HG03439 (cell line): Measurements from ENCODE around the gene MAP3K14.
A peak's percentile ranks its signal among the peaks of the same experiment; 100 is the strongest.

Experiments
- ATAC-seq: cut with Tn5 transposase; IDR thresholded peaks from one replicate; pipeline ENCODE4 v1.9.1; 2021; ENCODE audit warnings: mild to moderate bottlenecking, moderate library complexity; ENCODE audit not compliant: unreplicated experiment

Gene MAP3K14

DNA sequence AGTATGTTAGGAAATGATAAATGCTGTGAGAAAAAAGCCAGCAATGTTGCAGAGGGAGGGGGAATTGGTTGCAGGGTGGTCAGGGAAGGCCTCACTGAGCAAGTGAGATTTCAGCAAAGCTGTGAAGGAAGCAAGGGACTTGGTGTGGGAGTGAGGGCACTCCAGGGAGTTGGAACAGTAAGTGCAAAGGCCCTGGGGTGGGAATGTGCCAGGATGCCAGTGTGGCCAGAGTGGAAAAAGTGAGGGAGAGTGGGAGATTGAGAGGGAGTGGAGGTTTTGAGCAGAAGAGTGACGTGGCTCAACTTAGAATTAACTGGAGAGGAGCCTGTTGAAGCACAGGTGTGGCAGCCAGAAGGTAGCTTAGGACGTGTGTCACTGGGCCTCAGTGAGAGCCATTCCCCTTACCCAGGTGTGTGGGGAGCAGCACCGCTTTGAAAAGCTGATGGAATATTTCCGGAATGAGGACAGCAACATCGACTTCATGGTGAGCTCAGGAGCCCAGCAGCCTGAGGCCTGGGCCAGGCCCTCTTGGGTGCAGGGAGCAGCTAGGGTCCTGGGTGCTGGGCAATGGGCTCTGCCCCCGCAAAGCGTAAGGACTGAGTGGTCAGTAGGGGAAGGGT is 78.6 kb downstream of the MAP3K14 start:
- no peak for ATAC-seq

DNA sequence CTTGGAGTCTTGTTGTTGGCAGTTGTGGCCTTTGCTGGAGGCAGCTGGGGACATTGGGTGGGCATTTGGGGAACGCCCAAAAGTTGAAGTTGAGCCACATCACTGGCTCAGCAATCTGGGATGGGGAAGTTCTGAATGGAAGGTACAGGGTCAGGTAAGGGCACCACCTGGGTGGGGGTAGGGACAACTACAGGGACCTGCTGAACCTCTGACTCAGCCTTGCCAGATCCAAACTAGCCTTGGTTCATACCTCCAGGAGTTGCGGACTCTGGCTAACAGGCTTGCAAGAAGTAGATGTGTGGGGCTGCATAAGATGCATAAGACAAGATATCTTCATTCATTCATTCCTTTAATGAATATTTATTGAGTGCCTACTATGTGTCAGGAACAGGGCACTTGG is 79.1 kb downstream of the MAP3K14 start:
- no peak for ATAC-seq

DNA sequence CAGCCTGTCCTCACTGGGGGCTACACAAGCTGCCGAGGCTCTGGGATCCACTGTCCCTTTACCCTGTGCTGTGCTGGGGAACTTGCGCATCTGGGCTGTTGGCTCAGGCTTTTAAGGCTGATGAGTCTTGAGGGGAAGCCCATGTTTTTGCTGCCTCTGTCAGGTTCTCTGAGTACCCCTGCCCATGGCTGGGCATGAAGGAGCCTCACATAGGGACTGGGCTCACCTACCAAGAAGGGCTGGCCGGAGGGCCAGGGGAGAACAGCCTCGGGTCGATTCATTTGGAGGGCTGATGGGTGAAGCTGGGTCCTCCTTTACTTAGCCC is 80.6 kb downstream of the MAP3K14 start:
- no peak for ATAC-seq

DNA sequence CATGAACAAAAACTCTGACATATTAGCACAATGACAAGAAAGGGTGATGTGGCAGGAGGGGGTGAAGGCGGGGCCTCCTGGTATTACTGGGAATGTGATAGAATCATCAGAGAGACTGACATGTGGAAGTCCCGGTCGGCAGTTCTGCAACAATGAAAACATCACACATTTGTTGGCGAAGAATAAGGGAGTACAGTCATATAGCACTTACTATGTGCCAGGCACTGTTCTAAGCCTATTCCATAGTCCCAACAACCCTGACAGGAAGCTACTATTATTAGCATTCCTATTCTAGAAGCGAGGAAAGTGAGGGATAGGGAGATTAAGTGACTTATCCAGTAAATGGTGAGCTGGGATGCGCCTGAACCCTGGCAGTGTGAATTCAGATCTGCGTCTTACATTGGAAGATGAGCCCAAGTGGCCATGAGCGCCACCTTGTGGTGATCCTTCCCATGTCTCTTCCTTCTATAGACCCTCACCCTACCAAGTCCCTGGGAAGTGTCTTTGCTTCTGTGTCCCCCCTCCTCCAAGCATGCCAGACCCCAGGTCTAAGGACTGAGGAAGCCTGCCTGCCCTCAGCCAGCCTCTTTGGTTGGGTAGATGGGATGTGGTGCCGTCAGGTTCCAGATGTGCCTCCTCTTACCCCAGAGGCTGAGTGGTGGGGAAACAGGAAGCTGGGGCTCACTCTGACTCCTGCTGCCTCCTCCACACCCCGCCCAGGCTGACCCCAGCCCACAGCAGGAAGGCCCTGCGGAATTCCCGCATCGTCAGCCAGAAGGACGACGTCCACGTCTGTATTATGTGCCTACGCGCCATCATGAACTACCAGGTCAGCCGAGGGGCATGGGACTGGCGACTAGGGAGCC is 81.2 kb downstream of the MAP3K14 start:
- ATAC-seq, result no peak

DNA sequence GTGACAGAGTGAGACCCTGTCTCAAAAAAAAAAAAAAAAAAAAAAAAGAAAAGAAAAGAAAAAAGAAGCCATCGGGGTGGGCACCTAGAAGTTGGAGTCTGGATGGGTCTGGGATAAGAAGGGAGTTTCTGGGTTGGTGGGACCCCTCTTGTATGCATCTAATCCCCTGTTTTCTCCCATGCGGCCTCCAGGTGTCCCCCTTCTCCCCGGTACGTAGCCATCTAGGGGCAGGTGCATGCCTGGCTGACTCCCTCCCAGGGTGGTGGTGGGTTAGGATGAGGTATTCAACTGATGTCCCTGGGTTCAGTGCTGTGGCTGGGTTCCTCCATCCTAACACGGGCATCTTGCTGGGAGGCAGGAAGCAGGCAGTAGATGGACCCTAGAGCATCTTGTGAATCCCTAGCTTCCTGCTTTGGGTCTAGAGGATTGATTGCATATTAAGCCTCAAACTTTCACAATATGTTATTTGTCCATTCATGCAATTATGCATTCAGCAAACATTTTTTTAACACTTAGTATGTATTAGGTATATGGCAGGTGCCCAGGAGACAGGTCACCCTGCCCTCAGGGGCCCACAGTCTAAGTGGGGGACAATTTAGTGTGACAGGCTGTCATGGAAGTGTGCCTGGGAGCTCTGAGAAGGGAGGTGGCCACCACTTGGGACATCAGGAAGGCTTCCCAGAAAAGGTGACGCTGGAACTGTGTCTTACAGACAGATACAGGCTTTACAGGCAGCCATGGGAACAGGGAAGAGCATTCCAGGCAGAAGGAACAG is 82.0 kb downstream of the MAP3K14 start:
- ATAC-seq, result no peak

DNA sequence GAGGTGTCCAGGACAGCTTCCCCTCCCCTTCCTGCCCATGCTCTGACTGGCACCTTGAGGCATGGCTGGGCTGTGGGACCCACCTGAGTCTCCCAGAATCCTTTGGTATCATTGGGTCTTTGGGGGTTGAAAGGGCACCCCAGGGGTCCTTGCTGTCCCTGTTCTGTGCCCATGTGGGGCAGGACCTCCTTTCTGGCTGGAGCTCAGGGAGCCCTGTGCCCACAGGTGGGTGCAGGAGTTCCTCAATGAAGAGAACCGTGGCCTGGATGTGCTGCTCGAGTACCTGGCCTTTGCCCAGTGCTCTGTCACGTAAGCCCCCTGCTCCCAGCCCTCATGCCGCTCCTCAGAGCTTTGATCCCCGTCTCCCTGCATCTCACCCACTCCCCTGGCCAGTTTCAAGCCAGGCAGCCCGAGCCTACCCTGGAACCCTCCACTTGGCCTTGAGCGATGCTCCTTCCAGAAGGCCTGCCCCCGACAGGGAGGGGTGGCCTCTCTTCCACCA is 83.3 kb downstream of the MAP3K14 start:
- ATAC-seq, result no peak

DNA sequence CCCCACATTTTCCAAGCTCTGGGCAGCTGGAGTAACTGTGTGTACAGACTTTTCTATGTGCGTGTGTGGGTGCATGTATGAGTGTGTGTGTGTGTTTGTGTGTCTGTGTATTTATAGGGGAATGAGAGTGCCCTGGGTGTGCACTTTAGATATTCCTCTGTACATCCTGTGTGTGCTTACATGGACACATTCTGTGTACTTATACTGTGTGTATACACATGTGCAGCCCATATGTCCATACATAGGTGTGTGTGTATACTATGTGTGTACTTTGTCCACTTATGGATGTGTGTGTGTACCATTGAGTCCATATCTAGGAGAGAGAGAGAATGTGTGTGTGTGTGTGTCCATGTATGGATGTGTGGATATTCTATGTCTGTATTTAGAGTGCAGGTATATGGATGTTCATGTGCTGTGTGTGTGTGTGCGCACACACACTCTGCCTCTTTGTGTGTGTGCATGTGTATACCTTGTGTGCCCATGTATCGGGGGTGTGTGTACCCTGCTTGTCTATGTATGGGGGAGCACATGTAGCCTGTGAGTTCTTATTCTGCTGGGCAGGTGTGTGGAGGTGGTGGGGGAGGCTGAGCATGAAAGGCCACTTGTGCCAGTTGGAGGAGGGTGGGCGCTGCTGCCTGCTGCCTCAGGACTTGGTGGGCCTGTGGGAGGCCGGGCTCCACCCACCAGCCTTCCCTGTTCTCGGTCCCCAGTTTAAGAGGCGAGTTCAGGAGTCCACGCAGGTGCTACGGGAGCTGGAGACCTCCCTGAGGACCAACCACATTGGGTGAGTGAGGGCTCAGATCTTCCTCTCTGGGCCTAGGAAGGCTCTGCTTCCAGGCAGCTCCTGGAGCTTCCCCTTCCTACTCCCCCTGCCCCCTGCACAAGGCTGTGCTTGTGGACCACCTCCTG is 84.1 kb downstream of the MAP3K14 start:
- ATAC-seq, result no peak

DNA sequence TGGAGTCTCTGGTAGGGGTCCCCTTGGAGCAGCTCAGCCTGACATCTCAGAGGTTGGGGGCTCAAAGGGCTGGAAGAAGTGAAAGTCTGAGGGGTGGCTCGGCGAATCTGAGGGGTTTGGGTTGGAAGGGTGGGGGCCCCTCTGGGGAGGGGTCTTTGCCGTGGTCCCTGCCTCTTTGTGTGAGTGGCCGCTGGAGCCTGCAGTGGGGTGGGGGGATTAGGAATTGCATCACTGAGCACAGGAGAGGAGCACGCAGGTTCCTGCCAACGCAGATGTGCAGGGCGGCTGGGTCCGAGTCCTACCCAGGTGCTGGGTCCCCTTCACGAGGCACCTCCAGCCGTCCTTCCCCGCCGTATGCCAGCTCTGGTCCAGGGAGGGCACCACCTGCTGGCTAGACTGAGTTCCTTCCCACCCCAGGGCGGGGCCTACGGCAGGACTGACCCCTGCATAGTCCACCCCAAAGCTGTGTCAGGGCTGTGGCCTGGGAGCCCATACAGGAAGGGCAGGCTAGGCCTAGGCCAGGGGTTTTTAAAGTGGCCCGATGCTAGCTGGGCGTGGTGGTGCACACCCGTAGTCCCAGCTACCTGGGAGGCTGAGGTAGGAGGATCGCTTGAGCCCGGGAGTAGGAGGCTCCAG is 85.2 kb downstream of the MAP3K14 start:
- no peak for ATAC-seq

DNA sequence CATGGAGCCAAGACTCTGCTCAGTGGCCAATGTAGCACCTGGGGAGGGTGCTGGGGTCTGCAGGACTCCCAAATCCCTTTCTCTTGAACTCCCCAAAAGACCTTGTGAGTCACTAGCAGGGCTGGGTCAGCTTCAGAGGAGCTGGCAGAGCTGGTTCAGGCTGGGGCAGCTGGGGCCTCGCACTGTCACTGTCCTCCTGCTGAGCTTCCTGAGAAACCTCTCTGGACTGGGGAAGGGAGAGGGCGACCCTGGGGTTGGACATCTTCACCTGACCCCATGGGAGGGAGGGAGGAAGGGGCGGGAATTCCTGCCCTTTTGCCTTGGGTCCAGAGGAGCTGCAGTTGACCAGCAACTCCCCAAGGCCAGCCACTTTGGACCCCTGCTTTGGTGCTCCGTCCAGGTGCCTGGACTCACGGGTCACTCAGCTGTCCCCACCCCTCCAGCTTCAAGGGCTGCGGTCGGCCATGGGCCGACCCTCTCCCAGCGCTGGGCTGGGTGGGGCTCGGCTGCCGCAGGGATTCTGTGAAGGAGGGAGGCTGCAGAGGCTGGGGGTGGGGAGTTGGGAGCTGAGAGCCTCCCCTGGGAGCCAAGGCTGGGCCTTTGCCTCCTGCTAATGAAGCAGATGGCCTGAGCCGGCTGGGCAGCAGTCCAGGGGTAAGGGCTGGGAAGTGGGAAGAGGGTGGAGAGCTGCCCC is 85.9 kb downstream of the MAP3K14 start:
- ATAC-seq, result no peak

DNA sequence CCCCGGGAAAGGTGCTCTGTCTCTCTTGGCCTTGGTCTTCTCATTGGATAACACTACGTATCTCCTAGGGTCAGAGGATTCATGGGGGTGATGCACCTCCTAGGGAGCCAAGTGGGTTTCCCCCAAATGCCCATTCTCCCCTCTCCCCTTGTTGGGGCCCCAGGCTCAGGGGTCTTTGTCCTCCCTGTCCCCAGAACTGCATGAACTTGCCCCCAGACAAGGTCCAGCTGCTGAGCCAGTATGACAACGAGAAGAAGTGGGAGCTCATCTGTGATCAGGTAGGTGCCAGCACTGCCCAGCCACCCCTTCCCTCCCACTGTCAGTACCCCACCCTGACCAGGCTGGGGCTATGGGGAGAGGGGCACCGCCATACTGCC is 86.4 kb downstream of the MAP3K14 start:
- ATAC-seq, result no peak

DNA sequence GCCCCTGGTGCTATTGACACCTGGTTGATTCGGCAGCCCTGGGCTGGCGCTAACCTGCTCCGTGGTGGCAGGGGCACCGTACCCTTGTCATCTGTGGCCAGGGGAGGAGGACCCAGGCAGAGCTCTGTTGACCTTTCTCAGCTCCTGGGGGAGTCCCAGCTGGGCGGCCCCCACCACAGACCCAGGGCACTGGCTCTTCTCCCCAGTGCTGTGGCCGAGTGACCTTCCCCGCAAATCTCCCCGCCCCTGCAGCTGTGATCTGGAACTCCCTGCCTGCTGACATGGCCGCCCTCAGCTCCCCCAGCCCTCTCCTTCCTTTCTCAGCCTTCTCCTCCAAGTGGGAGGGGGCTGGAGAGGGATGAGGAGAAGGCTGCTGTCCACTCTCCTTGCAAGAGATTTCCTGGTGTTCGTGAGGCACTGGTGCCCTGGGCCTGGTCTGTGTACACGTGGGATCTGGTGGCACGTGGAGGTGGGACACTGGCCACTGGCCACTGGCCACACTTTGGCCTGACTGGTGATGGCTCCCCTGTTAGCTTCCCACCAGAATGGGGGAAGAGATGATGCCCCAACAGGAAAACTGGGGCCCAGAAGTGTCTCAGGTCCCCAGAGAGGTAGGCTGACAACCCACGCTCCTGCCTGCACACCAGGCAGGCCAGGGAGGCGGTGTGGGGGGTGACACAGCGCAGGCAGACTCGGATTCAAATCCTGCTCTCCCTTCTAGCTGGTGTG is 87.0 kb downstream of the MAP3K14 start:
- ATAC-seq, result no peak

DNA sequence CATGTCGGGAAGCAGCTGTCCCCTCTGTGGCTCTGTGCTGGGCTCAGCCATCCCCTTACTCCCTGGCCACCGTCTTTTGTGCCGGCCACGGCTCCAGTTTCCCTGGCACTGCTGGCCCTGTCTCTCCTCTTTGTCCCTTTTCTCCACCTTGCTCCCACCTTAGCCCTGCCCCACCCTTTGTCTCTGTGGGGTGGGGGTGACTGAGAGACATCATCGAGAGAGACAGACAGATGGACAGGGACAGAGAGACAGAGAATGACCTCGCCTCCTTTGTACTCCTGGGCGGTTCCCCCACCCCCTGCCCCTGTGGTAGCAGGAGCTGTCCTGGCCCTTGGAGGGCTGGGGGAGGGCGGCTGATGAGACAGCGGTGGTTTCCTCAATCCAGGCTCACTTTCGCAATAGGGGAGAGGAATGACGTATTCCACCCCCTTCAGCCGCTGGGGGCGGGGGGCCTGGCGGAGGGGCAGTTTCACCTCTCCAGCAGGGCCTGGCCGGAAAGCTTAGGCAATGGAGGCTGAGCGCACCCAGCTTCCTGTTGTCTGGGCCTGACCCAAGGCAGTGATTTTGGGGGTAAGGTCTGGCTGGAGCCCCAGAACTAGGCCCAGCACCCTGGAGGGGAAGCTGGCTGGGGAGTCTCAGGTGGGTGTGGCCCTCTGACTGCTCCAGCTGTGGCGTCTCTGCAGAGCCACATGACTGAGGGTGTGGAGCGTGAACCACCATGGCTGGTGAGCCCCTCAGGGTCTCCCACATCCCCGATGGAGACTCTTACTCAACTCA is 87.9 kb downstream of the MAP3K14 start:
- ATAC-seq, result peak; percentile 29

DNA sequence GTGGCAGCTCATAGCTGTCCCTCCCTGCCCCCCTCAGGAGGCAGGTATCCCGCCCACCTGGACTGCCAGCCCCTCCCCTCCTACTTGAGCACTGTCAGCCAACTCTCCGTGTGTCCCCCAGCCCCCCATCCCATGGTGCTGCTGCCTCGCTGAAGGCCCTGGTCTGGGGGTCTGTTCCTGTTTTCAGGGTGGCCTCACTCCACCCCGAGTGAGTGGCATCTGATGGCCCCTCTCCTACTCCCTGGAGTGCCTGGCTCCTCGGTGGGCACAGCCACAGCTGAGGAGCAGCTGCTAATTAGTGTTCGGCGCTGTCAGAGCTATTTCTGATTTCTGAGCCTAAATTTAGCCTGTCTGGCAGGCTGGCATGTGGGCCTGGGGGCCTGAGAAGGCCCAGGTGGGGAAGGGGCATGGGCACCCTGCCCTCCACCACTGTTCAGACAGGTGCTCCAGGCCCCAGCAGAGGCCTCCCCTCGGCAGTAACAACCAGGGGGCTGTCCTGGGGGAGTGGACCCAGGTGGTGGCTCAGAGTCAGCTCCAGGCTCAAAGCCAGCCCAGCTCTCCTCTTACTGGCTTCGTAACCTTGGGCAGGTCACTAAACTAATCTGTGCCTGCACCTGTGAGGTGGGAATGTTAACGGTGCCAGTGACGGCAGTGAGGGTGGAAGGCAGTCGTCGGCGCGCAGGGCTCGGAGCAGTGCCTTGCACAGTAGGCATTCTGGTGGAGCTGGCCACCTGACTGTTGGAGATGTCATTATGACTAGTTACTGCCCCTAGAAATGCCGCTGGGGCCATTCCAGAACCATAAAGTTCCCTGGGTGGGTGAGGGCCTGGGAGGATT is 88.7 kb downstream of the MAP3K14 start:
- no peak for ATAC-seq

DNA sequence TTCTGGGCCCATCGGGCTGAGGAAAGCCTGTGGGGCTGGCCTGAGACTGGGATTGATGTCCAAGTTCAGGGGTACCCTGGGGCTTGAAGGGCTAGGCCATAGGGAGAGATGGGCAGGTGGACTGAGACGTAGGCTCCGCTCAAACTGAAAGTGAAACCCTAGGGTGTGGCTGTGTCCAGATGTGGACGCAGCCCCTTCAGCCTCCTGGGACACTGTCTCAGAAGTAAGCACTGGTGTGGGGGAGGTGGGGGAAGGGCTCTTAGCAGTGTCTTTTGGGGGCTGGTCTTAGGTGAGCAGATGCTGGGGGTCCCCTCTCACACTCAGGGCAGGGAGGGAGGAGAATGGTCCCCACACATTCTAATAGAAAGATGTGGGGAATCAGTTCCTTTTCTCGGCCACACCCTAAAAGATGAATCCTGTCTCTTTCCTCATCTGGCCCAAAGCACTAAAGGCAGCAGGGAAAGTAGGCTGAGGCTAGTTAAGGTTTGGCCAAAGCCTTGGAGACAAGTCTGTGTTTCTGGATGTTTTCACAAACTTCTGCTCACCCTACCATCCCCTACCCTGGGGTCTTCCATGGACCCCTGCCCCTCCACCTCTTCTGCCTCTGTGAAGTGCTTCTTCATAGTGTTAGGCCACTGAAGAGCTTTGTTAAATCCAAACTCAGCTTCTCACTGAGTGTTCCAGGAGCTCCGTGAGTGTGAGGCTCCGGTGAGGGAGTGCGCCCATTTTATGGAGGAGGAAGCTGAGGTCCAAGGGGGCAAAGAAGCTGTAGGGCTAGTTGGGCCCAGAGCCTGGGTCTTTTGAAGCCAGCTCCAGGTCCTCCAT is 89.5 kb downstream of the MAP3K14 start:
- ATAC-seq, result no peak

DNA sequence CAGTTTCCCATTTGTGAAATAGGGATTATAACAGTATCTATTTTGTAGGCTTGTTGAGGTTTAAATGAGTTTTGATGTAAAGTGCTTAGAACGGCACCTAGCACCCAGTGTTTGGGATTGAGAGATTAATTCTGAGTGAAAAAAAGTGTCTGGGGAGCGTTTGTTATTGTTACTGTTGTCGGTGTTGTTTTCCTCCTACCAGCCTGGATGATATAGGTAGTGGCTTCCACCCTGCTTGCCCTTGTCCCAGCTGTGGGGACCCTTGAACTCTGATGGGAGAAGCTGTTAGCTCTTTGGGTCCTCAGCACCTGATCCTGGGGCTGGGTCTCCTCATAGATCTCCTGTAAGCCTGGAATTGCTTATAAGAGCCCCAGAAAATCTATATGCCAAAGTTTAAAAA is 90.2 kb downstream of the MAP3K14 start:
- ATAC-seq, result no peak

DNA sequence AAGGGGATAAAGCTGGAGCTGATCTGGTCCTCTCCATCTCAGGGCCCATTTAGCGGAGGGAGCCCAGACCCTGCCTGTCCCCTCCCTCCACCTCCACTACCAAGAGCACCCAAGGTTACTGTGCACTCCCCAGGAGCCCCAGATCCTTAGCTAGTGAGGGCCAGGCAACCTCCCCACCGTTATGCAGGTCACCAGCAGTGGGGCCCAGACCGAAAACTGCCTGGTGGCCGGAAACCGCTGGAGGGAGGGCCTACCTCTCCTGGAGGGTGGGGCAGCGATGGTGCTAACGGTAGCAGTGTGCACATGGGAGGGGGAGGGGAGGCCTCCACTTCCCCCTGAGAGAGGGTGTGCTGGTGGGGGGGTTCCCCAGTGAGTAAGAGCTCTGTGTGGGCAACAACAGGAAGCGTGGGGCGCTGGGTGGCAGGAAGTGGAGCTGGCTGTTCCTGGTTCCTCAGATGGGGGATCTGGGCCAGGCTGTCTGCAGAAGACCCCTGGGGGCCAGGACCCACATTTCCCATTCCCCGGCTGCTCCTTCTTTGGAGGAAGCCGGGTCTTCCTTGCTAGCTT is 90.8 kb downstream of the MAP3K14 start:
- ATAC-seq, result peak; percentile 36
